Measurements from ENCODE around the gene IGSF9. TPM values are rescaled to one million over a fixed set of nuclear protein-coding genes. Genes with fewer than 3 reads are reported as not detected.

The IGSF9 gene
- total and polyA plus RNA-seq, 2 of the 13 experiments (the other 11 are each of a cell fraction or from before 2014, with no cell fraction given) = 0.03 TPM; not detected in 1

DNA sequence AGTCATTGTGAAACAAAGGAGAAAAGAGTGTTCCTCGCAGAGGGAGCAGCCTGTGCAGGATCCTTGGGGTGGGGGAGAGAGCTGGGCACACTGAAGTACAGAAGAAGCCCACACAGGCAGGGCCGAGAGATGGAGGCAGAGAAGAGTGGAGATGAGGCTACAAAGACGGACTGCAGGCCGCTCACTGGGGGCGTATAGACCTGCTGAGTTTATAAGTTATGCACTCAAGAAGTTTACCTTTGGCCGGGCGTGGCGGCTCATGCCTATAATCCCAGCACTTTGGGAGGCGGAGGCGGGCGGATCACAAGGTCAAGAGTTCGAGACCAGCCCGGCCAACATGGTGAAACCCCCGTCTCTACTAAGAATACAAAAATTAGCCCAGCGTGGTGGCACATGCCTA, 16.2 kb upstream of the IGSF9 start:
- H3K4me2 ChIP-seq (ENCODE audit: low read depth, low read length) = no peak overlapping the region
- no peak for DNase-seq (ENCODE audit: low spot score)
- no peak overlapping the region for H3K27ac ChIP-seq (ENCODE audit: extremely low read length, insufficient read depth, low read length)

More for the DNA sequence above, 16.2 kb upstream of the IGSF9 start:
- Histone ChIP-seq H4K20me1 (ENCODE audit: insufficient read depth, low read length) (no peaks in the 10 kb centered on the region), H3K4me1 (ENCODE audit: insufficient read depth, low read length) (no peaks in the 10 kb centered on the region), H3K36me3 (replicated peaks in 1 of 2; ENCODE audit: control insufficient read depth in 1 of 2, insufficient read depth in 2 of 2, low read length in 2 of 2) (no peaks in the 10 kb centered on the region), H3K27me3 (ENCODE audit: control insufficient read depth in 1 of 2, insufficient read depth in 2 of 2, low read length in 2 of 2) (peaks cover 0 to 25% of the 10 kb centered on the region in 2 experiments; a peak in 3 of 5 replicates), H3K4me3 (replicated peaks in 1 of 3; ENCODE audit: insufficient read depth in 1 of 3, low read depth in 2 of 3, low read length in 3 of 3) (no peak overlapping the region), H3K9me3 (ENCODE audit: low read length) (no peaks in the 10 kb centered on the region), H3K9ac (ENCODE audit: insufficient read depth, low read depth, low read length) (no peak overlapping the region), H2AFZ (ENCODE audit: low read length) (no peak overlapping the region), H3K79me2 (ENCODE audit: insufficient read depth, low read length) (no peaks in the 10 kb centered on the region)
- FAIRE-seq = no peak
- no TSS peak for BruUV-seq (replicated peaks)
- in situ Hi-C loops (cut with HindIII; ENCODE audit: extremely low pct_ligation_motif_present, low pct_unique_long_range_greater_than_20kb) (no loop called here), intact Hi-C loops (cut with micrococcal nuclease; ENCODE audit: unreplicated experiment) (no loop called here)
- ATAC-seq = no peak
- 38% methylated on average over 15 of the region's 15 CpGs for WGBS (ENCODE audit: low lambda C conversion rate)
- TF ChIP-seq KLF16 (CRISPR knock-in tag; IDR thresholded peaks at IDR 0.05) (no peak), AGO2 (optimal IDR thresholded peaks at IDR 0.05; ENCODE audit: low read depth, low read length) (no peak), CC2D1A (CRISPR knock-in tag; IDR thresholded peaks at IDR 0.05) (no peak), ZNF251 (CRISPR knock-in tag; IDR thresholded peaks at IDR 0.05) (no peak), BCL6 (CRISPR knock-in tag; IDR thresholded peaks at IDR 0.05) (no peak), MIER3 (CRISPR knock-in tag; IDR thresholded peaks at IDR 0.05; ENCODE audit: borderline replicate concordance) (no peak), ZNF782 (CRISPR knock-in tag; IDR thresholded peaks at IDR 0.05; ENCODE audit: borderline replicate concordance) (no peak)
- TF ChIP-seq, protein P1, sequence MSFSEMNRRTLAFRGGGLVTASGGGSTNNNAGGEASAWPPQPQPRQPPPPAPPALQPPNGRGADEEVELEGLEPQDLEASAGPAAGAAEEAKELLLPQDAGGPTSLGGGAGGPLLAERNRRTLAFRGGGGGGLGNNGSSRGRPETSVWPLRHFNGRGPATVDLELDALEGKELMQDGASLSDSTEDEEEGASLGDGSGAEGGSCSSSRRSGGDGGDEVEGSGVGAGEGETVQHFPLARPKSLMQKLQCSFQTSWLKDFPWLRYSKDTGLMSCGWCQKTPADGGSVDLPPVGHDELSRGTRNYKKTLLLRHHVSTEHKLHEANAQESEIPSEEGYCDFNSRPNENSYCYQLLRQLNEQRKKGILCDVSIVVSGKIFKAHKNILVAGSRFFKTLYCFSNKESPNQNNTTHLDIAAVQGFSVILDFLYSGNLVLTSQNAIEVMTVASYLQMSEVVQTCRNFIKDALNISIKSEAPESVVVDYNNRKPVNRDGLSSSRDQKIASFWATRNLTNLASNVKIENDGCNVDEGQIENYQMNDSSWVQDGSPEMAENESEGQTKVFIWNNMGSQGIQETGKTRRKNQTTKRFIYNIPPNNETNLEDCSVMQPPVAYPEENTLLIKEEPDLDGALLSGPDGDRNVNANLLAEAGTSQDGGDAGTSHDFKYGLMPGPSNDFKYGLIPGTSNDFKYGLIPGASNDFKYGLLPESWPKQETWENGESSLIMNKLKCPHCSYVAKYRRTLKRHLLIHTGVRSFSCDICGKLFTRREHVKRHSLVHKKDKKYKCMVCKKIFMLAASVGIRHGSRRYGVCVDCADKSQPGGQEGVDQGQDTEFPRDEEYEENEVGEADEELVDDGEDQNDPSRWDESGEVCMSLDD (CRISPR knock-in tag; IDR thresholded peaks at IDR 0.05; ENCODE audit: borderline replicate concordance) = no peak
- TF ChIP-seq, protein P2, sequence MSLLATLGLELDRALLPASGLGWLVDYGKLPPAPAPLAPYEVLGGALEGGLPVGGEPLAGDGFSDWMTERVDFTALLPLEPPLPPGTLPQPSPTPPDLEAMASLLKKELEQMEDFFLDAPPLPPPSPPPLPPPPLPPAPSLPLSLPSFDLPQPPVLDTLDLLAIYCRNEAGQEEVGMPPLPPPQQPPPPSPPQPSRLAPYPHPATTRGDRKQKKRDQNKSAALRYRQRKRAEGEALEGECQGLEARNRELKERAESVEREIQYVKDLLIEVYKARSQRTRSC (CRISPR knock-in tag; IDR thresholded peaks at IDR 0.05; ENCODE audit: low read depth) = no peak
- CTCF ChIA-PET (ENCODE audit: low intra/inter-chr PET ratio, low total read pairs) = no interaction called here
- POLR2A ChIA-PET = no interaction called here
